NCI-H774 (cell line): ENCODE measurements around the gene GDAP1L1.
"Not testable (repeated sequence)": the region's sequence is repeated elsewhere in the genome, so short reads cannot be mapped to it uniquely, and the experiment has no call there.

ENCODE experiments used
- DNase-seq: peaks from one replicate; lab custom pipeline; 2025; lab: John Stamatoyannopoulos, UW

GDAP1L1 gene

DNA sequence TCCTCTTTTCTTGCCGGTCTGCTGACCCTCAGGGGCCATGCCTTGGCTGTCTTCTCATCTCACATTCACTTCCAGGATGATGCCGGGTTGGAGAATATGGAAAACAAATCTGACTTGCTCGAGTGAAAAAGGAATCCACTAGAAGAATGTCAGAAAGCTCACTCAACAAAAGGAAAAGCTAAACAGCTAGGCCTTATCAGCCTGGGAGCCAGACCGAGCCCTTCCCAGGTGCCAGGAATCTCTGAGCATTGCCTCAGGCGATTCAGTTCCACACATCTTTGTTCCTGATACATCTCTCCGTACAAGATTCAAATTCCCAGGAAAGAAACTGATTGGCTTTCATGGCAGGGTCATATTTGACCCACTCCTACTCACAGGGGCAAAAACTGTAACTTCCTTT lies 27.3 kb upstream of the GDAP1L1 start:
- no peak for DNase-seq

DNA sequence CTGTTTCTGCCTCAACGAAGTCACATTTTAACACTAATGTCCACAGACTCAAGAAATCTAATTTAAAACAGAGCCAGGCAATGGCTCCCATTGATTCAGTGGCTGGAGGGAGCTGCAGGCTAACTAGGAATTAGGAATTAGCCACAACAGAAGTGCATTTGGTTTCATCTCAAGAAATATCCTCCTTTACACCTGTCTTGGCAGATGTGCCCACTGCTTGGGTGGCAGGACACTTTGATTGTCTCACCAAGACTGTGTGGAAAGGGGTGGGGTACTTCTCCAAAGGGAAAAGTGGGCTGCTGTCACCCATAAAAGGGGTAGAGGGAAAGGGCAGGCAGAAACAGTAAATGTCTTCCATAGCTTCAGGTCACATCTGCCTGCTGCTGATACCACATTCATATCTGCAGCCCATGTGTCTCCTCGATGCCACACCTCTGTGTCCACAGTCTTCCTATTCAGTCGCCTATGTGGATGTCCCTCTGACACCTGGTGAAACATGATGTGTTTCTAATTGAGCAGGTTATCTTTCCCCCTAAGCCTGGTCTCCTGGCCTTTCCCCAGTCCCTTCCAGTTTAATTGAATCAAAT lies 25.6 kb upstream of the GDAP1L1 start:
- no peak for DNase-seq

DNA sequence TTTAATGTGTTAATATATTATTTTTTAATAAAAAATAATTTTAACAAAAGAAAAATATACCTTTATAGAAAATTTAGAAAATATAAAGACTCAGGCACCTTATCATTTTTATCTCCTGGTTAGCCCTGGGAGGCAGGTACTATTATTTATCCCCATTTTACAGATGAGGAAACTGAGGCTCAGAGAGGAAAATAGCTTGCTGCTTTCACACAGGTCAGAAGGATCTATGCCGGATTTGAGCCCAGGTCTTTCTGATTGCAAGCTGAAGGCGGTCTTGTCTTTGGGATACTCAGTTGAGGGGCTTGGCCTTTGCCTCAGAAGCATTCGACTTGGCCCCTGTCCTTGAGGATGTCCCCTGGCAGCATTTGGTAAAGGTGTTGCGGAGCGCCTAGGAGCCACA lies 25.1 kb upstream of the GDAP1L1 start:
- no peak for DNase-seq

DNA sequence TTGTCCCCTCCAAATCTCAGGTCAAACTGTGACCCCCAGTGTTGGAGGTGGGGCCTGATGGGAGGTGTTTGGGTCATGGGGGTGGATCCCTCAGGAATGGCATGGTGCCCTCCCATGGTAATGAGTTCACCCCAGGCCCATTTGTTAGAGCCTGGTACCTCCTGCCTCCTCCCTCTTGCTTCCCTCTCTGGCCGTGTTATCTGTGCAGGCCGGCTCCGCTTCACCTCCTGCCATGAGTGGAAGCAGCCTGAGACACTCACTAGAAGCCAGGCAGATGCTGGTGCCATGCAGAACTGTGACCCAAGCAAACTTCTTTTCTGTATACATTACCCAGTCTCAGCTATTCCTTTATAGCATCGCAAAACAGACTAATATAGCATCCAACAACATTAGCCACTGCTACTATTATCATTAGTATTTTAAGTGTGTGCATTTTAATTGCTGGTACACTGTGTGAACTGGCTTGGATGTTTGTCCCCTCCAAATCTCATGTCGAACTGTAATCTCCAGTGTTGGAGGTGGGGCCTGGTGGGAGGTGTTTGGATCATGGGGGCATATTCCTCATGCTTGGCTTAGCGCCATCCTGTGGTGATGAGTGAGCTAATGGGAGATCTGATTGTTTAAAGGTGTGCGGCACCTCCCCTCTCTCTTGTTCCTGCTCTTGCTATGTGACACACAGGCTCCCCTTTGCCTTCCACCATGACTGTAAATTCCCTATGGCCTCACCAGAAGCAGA lies 24.3 kb upstream of the GDAP1L1 start:
- no peak for DNase-seq

DNA sequence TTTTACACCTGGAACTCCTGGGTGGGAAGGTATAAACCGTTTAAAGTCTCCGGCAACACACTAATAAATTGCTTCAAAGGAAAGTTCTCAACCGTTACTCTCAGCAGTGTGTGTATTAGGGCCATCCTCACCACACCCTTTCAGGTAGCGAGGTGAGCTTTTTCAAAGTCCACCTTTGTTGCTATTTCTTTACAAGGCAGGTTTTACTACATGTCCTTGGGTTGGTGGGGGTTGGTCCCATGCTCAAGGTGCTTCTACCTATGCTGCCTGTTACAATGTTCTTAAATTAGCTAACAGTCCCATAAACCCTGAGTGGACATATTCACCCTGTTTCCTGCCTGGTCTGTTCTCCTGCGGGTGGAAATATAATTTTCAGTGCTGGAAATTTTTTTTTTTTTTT lies 23.4 kb upstream of the GDAP1L1 start:
- DNase-seq, result no peak

DNA sequence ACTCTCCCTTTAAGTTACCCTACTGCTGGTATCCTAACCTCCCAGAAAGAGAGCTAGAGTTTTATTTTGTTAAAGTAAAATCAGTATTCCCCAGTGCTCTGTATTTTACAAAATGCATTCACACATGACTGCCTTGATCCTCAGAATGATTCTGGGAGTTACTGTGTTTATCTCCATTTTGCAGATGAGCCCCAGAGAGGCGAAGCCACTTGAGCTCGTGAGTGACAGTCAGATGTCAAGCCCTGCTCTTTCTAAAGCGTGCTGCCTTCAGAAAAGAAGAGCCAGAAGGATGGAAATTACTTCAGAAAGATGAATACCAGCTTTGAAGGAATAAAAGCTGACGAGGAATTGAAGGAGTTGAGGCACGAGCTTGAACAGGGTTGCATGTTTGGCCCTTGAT lies 22.5 kb upstream of the GDAP1L1 start:
- DNase-seq, result no peak

DNA sequence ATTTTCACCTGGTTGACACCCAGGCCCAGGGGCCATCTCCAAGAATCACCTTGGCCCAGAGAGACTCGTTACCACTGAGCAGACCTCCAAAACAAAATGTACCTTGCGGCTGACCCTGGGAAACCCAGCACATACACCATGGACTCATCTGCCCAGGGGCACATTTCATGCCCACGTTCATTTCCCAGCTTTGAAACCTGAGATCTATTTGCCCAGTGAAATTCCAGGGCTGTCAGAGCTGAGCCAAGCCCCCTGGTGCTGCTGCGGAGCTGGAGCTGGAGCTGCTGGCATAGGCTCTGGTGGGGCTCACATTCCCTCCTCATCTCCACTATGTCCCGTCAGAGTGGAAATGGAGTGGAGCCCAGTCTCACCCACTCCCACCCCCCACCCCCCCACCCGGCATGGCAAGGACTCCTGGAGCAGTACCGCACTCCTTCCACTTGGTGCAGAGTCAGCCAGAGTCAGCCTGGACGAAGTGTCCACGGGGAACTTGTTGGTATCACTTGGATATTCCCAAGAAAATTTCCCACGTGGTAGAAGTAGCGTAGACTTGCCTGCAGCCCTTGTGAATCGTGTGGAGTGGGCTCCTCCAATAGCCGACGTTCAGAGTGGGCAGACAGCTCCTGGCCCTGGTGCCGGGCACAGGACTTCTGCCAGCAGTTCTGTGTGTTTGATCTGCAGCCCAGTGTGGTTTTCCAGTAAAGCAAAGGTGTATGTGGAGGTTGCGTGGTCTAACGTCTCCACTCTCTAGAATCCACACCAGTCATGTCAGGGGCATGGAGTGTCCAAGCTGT lies 18.4 kb upstream of the GDAP1L1 start:
- no peak for DNase-seq

DNA sequence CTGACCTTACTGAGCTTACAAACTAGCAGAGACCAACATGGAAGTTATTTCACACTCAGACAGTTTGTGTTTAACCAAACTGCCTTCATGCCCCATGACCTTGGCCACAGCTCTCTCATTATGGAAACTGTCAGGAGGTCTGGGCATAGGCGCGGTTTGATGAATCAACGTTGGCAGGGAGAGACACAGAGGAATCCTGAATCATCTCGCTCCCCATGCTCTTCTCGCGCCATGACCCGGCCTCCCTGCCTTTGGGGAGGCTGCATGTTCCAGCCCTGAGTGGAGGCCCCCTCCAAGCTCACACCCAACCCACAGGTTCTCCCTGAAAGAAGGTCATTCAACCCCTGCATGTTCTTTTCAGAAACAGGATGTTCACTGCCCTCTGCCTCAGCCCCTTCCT lies 15.9 kb upstream of the GDAP1L1 start:
- DNase-seq, result no peak

DNA sequence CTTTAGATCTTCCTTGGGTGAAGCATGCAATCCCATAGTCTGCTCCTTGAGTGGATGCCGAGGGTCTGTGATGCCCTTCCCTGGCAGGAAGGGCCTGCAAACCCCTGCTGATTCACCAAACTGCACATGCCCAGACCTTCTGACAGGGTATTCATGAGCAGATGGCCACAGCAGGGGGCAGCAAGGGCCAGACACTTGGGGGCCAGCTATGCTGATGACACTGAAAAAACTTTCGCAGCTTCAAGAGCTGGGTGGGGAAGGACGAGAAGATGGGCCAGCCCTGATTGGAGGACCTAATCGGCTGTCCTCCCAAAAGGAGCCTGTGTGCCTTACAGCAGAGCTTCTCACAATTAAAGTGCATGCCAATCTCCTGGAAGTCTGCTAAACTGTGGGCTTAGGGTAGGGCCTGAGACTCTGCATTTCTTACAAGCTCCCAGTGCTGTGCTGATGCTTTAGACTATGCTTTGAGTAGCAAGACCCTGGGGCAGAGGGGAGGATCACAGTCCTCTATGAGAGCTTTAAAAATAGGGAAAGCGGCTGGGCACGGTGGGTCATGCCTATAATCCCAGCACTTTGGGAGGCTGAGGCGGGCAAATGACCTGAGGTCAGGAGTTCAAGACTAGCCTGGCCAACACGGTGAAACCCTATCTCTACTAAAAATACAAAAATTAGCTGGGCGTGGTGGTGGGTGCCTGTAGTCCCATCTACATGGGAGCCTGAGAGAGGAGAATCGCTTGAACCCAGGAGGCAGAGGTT lies 15.2 kb upstream of the GDAP1L1 start:
- no peak for DNase-seq

DNA sequence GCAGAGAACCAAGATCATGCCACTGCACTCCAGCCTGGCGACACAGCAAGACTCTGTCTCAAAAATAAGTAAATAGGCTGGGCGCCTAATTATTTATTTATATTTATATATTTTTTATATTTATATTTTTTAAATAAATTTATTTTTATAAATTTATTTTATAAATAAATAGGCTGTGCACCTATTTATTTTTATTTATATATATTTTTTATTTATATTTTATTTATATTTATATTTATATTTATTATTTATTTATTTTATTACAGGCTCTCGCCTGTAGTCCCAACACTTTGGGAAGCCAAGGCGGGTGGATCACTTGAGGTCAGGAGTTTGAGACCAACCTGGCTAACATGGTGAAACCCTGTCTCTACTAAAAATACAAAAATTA lies 14.6 kb upstream of the GDAP1L1 start:
- DNase-seq, result not testable (repeated sequence)

DNA sequence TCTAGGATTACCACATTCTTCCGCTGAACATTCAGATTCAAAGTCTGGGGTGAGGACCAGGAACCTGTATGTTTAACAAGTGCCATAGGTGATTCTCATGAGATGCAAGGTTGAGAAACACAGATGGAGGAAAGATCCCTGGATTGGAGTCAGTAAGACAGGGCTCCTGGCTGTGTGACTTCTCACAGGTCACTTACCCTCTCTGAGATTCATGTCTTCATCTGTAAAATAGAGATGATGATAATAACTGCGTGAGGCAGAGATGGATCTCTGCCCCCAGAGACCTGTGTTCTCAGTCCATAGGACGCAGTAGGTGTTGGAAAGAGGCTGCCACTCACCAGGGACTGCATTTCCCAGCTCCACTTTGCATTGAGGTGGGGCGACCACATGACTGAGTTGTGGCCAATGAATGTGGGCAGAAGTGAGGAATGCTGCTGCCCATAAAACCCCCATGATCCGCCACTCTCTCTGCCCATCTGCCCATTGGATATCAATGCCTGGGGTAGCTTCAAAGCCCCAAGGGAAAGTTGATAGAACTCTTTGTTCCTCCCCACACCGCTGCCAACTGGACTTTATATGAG lies 13.6 kb upstream of the GDAP1L1 start:
- DNase-seq, result no peak

DNA sequence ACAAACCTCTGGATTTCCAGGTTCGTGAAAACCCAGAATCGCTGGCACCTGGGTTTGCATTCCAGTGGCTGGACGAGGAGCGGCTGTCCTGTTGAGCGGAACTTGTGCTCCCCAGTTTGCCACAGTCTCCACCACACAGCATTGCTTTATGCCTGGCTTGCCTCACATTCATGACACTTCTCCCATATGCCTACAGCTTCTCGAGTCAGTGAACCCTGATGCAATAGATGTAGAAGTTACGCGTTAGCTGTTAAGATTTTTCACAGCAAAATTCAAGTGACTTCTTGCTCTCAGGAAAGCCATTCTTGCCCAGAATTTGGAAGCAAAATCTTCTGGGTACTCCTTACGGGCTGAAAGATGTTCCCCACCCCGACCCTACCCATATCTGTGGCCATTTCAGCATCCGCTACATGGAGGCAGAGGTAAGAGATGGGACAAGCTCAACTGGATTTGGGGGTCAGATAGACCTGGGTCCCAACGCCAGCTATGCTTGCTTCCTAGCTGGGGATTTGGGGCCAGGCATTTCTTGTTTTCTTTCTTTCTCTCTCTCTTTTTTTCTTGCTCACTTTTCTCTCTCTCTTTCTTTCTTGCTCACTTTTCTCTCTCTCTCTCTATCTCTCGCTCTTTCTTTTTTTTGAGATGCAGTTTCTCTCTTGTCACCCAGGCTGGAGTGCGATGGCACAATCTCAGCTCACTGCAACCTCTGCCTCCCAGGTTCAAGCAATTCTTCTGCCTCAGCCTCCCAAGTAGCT lies 12.4 kb upstream of the GDAP1L1 start:
- DNase-seq, result no peak

DNA sequence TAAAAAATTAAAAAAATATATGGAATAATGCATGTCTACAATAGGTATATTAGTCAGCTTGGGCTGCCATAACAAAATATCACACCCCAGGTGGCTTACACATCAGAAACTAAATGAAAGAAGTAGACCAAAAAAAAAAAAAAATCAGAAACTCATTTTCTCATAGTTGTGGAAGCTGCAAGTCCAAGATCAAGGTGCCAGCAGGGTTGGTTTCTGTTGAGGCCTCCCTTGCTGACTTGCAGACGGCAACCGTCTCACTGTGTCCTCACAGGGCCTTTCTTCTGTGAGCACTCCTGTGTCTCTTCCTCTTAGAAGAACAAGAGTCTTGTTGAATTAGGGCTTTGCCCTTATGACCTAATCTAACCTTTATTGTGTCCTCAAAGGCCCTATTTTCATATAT lies 11.4 kb upstream of the GDAP1L1 start:
- no peak for DNase-seq

DNA sequence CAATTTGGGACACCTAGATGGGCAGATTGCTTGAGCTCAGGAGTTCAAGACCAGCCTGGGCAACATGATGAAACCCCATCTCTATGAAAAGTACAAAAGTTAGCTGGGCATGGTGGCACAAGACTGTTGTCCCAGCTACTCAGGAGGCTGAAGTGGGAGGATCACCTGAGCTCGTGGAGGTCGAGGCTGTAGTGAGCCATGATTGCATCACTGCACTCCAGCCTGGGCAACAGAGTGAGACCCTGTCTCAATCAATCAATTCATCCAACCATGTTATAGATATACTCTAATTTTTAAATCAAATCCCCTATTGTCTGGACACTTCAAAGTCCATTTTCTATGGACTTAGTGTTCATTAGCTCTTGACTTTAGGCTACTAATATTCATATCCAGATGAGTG lies 10.3 kb upstream of the GDAP1L1 start:
- DNase-seq, result not testable (repeated sequence)

DNA sequence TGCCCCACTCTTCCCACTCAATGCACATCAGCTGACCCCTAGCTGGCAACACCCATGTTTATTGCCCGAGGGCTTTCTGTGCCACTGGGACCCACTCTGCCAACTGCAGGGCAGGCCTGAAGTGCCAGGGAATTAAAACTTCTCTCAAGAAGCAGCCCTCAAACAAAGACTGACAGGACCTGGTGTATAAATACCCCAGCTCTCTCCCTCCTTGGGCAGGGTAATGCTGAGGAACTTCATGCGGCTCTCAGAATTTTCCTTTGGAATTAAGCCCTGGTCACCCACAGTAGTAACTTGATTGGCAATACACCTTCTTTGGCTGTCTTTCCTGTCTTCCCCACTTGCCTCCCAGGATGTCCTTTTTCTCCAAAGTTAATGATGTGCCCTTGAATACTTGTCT lies 5.3 kb upstream of the GDAP1L1 start:
- DNase-seq, result no peak

DNA sequence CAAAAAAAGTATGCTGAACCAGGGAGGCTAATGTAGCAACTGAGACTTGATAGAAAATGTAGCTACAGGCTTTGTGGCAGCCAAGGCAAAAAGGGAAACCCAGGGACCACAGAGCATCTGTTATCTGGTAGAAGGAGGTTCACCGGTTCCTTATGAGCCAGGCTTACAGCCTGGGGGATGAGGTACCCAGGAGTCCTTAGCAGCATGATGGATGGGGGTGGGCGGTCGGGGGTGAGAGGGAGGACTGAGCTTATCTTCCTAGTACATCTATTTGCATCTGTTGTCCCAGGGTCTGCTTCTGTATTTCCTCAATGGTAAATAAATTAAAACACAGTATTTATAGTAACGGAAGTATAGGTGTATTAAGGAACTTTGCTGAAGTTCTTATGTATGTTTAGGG lies 1.1 kb upstream of the GDAP1L1 start:
- no peak for DNase-seq

DNA sequence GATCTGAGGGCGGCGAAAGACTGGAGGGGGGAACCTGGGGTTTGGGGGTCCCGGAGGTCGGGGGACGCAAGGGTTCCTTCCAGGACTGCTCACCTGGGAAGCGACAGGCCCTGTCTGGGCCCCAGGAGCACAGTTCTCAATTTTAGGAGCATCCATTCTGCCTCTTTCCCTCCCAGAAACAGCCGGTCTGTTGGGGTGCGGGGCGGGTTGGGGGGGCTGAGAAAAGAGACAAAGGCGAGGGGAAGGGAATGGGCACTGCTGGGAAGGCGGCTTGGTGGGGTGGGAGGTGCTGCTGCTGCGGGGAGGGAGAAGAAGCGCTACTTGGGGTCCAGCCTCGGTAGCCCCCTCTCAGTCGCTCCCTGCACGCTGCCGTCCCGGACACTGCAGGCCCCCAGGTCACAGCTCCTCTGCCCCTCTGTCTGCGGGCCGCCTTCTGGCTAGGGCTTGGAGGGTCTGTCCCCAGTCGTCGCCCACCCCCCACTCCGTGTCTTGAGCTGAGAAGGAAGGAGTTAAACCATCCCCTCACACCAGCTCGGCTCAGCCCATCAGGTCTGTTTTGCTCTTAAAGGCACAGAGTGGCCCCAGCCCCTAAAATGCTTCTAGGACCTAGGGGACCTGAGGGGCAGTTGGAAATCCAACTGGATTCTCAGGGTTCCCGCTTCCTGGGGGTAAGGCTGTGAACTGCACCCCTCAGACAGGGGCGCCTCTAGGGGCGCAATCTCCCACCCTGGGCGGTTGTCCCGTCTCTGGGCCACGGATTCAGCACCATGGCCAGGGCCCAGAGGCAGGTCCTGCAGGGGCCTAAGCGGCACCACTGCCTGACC lies 690 bp downstream of the GDAP1L1 start:
- DNase-seq, result no peak

DNA sequence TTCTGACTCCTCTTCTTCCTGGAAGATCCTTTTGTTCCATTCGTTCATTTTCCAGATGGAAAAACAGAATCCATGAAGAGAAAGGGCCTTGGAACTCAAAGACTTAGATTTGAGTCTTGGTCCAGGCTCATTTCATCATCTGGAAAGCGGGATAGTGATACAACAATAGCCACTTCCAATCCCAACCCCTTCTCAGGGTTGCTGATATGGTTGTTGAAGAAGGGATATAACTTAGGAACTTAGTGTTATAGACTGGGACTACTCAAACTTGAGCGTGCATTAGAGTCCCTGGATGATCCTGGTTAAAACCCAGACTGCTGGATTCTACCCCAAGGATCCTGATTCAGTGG lies 1.3 kb downstream of the GDAP1L1 start:
- no peak for DNase-seq

DNA sequence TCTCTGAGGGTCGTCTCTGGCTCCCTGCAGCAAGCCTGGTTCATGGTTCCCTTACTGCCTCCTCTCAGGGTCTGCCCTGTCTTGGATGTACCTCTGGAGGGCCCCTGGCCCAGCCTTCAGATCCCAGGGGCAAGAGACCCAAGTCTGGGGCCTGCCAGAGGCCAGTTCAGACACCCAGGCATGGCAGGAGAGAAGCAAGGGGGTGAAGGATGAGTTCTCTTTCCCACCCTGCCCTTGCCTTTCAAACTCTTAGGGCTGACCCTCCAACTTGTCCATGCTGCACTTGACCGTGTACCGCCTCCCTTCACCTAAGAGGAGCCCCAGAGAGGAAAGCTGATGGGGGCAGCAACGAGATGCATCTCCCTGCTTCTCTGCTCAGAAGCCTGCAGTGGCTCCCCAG lies 4.2 kb downstream of the GDAP1L1 start:
- no peak for DNase-seq

DNA sequence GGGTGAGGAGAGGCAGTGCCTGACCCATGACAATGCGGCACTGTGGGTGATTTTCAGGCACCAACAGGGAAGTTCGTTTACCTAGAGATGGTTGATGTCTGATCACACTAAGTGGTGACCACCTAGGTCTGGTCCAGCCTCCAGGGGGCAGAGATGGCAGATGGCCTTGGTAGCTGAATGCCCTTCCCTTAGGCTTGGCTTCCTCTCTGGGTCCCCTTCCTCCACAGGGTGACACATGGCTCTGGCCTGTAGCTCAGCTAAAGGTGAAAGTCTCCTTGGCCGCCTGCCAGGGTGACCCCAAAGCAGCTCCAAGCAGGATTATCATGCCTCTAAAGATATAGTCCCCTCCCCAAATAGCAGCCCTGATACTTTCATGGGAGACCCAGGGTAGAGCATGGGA lies 6.4 kb downstream of the GDAP1L1 start:
- no peak for DNase-seq

DNA sequence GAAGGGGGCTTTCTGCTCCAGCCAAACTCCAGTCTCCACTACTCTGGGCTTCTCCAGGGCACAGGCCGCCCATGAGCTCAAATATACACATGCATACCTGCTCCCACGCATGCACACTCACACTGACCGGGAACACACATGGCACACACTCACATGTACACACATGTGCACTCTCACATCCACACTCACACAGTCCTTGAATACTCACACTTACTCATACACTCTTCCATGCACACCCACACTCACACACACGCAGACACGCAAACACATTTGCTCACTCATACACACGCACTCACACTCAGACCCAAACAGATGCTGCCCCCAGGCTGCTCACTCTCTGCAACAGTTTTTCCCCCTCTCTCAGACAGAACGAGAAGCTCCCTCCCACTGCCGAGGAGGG lies 7.0 kb downstream of the GDAP1L1 start:
- DNase-seq, result no peak
